Upper lobe of right lung (tissue), 1 donor: ENCODE data around the gene SHC4. TPM values are rescaled to one million over a fixed set of nuclear protein-coding genes. Genes with fewer than 3 reads are reported as not detected.
A peak's percentile ranks its signal among the peaks of the same experiment; 100 is the strongest.

Experiments
- ATAC-seq: fragments of 200-7000 bp; cut with Tn5 transposase; one replicate; pipeline ENCODE4 v1.9.1; 2020; ENCODE audit warnings: mild to moderate bottlenecking, moderate library complexity
- DNase-seq: peaks from one replicate; pipeline ENCODE4 v3.0.0-alpha.2; 2020
- H3K27ac ChIP-seq: fragments of 200-600 bp; one replicate; pipeline ENCODE4 v1.8.0; 2022
- H3K27me3 ChIP-seq: fragments of 200-600 bp; one replicate; pipeline ENCODE4 v1.8.0; 2022; ENCODE audit warnings: mild to moderate bottlenecking
- H3K36me3 ChIP-seq: fragments of 200-600 bp; one replicate; pipeline ENCODE4 v1.8.0; 2022
- H3K4me1 ChIP-seq: fragments of 200-600 bp; one replicate; pipeline ENCODE4 v1.8.0; 2022
- H3K4me3 ChIP-seq: fragments of 200-600 bp; one replicate; pipeline ENCODE4 v1.8.0; 2022; ENCODE audit warnings: mild to moderate bottlenecking
- H3K9me3 ChIP-seq: fragments of 200-600 bp; one replicate; pipeline ENCODE4 v1.8.0; 2022
- CTCF ChIP-seq: fragments of 200-600 bp; IDR thresholded peaks from one replicate; pipeline ENCODE4 v1.8.0; 2022; ENCODE audit warnings: antibody characterized with exemption
- intact Hi-C: fragments of 100-400 bp; cut with DNase I; formaldehyde crosslinking; loops from one replicate; pipeline ENCODE4 v1.11.0; 2022
- total RNA-seq: library from RNA; stranded (reverse); fragmentation: NEBNext Ultra II Directional; extraction: Animal tissue kit (Norgen Biotek cat#: 25700); gene quantifications from one replicate; pipeline ENCODE4 v1.2.1, GENCODE V29; 2021
- donor health status: DM: no; HTN: yes; CAD: no; lungs with severe emphysema.

SHC4 gene
- total RNA-seq, 1 donor from 2014 or later: 0.32 TPM

- ATAC-seq (peak; percentile 99), DNase-seq (peak; percentile 96)
- H3K27ac ChIP-seq: peak within 1 kb of the TSS; percentile 91
- peaks cover 15% of the 10 kb centered on the region for H3K4me1 ChIP-seq
- H3K36me3 ChIP-seq: no peaks in the 10 kb centered on the region
- no peak for TF ChIP-seq CTCF
- H3K9me3 ChIP-seq: no peaks in the 10 kb centered on the region
- no peaks in the 10 kb centered on the region for H3K27me3 ChIP-seq
- peak within 1 kb of the TSS; percentile 86 for H3K4me3 ChIP-seq
- intact Hi-C loops: no loop called here
Measured at GRCh38 chr15:48877630-48878595, 85.8 kb downstream of the SHC4 start, which contains the start of gene EID1. Gene EID1 (plus strand): TSS chr15:48878134. CDS start chr15:48878177, 43 bp downstream.

GRCh38 chr15:48876057-48876456 lies 87.7 kb downstream of the SHC4 start:
- no peak overlapping the region for H3K4me3 ChIP-seq
- intact Hi-C loops: no loop called here
- TF ChIP-seq CTCF: no peak
- no peaks in the 10 kb centered on the region for H3K36me3 ChIP-seq
- no peaks in the 10 kb centered on the region for H3K27me3 ChIP-seq
- H3K4me1 ChIP-seq: peaks cover 15% of the 10 kb centered on the region
- no peak overlapping the region for H3K27ac ChIP-seq
- ATAC-seq (no peak), DNase-seq (no peak)
- H3K9me3 ChIP-seq: no peaks in the 10 kb centered on the region

- Histone ChIP-seq H3K9me3 (no peaks in the 10 kb centered on the region), H3K4me1 (peaks cover 15% of the 10 kb centered on the region), H3K27me3 (no peaks in the 10 kb centered on the region), H3K36me3 (no peaks in the 10 kb centered on the region), H3K27ac (no peak overlapping the region), H3K4me3 (no peak overlapping the region)
- no peak for DNase-seq
- no peak for ATAC-seq
- TF ChIP-seq CTCF: no peak
- intact Hi-C loops: no loop called here
Measured at GRCh38 chr15:48875241-48875960, 88.3 kb downstream of the SHC4 start.

GRCh38 chr15:48872632-48873031 lies 91.1 kb downstream of the SHC4 start:
- ATAC-seq: no peak
- H3K27me3 ChIP-seq: no peaks in the 10 kb centered on the region
- H3K9me3 ChIP-seq: no peaks in the 10 kb centered on the region
- intact Hi-C loops: no loop called here
- DNase-seq: no peak
- no peaks in the 10 kb centered on the region for H3K36me3 ChIP-seq
- no peak overlapping the region for H3K27ac ChIP-seq
- no peak for TF ChIP-seq CTCF
- H3K4me3 ChIP-seq: no peak overlapping the region
- no peaks in the 10 kb centered on the region for H3K4me1 ChIP-seq

- no peak overlapping the region for H3K27ac ChIP-seq
- no peaks in the 10 kb centered on the region for H3K27me3 ChIP-seq
- ATAC-seq (no peak), DNase-seq (no peak)
- no peak for TF ChIP-seq CTCF
- no peaks in the 10 kb centered on the region for H3K4me1 ChIP-seq
- H3K9me3 ChIP-seq: no peaks in the 10 kb centered on the region
- H3K36me3 ChIP-seq: no peaks in the 10 kb centered on the region
- no peak overlapping the region for H3K4me3 ChIP-seq
- intact Hi-C loops: no loop called here
Measured at GRCh38 chr15:48871542-48871941, 92.2 kb downstream of the SHC4 start.
